ENCODE data around the gene ZCCHC14.
A peak's percentile ranks its signal among the peaks of the same experiment; 100 is the strongest.

Gene ZCCHC14

GRCh38 chr16:87359121-87359520 is 133.7 kb downstream of the ZCCHC14 start:
- H3K27me3 Mint-ChIP-seq (ENCODE audit: low read depth, poor library complexity) = no peaks in the 10 kb centered on the region
- peaks cover 24% of the 10 kb centered on the region for H3K4me1 Mint-ChIP-seq
- TF ChIP-seq CTCF (IDR thresholded peaks at IDR 0.05) = no peak
- DNase-seq = no peak
- no peaks in the 10 kb centered on the region for H3K9me3 Mint-ChIP-seq
- H3K36me3 Mint-ChIP-seq (ENCODE audit: low read depth) = peaks cover 40% of the 10 kb centered on the region
- H3K27ac Mint-ChIP-seq = peak overlapping the region; percentile 34
- no peak overlapping the region for H3K4me3 Mint-ChIP-seq

DNA sequence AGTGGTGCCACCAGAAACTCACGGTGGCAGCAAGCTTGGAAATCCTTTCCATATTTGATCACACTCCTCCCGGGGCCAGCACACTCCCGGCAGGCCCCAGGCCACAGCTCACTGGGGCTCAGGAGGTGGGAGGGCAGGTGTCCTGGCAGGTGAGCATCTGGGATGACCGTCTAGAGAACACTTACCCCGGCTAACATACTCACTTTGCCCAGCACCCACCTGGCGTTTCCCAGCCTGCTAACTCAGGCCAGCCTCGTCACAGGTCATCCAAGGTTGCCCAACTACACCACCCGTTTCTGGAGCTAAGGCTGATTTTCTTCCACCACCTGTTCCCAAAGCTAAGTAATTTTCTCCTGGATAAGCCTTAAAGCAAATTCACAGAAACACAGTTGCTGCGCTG is 134.1 kb downstream of the ZCCHC14 start:
- H3K4me3 Mint-ChIP-seq = no peak overlapping the region
- DNase-seq = no peak
- H3K27ac Mint-ChIP-seq = no peak overlapping the region
- TF ChIP-seq CTCF (IDR thresholded peaks at IDR 0.05) = no peak
- H3K9me3 Mint-ChIP-seq = no peaks in the 10 kb centered on the region
- no peaks in the 10 kb centered on the region for H3K27me3 Mint-ChIP-seq (ENCODE audit: low read depth, poor library complexity)
- H3K4me1 Mint-ChIP-seq = peaks cover 19% of the 10 kb centered on the region
- H3K36me3 Mint-ChIP-seq (ENCODE audit: low read depth) = peaks cover 40% of the 10 kb centered on the region

DNA sequence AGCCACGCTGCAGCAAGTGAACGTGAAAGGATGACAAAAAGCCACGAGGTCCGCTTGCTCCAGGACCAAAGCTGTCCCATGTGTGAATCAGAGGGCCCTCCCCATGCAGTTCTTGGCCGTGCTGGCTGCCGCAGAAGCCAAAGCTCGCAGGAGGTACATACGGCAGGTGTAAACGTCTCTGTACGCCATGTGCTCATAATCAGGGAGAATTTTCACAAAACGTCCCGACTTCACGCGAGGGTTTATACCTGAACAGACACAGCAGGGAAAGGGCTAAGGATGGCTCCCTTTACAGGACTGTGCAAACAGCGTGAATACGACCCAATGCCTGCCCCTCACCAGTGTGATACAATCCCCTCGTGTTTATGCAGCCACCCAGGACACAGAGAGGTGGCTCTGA is 134.6 kb downstream of the ZCCHC14 start:
- H3K36me3 Mint-ChIP-seq (ENCODE audit: low read depth) = peaks cover 40% of the 10 kb centered on the region
- H3K9me3 Mint-ChIP-seq = no peaks in the 10 kb centered on the region
- no peak overlapping the region for H3K4me3 Mint-ChIP-seq
- H3K4me1 Mint-ChIP-seq = peaks cover 17% of the 10 kb centered on the region
- DNase-seq = no peak
- no peak overlapping the region for H3K27ac Mint-ChIP-seq
- TF ChIP-seq CTCF (IDR thresholded peaks at IDR 0.05) = no peak
- no peaks in the 10 kb centered on the region for H3K27me3 Mint-ChIP-seq (ENCODE audit: low read depth, poor library complexity)

GRCh38 chr16:87356491-87356853 is 136.4 kb downstream of the ZCCHC14 start:
- Mint-ChIP-seq H3K4me3 (no peak overlapping the region), H3K27me3 (ENCODE audit: low read depth, poor library complexity) (no peaks in the 10 kb centered on the region), H3K36me3 (ENCODE audit: low read depth) (peaks cover 33% of the 10 kb centered on the region), H3K9me3 (no peaks in the 10 kb centered on the region), H3K4me1 (peaks cover 26% of the 10 kb centered on the region), H3K27ac (peak overlapping the region; percentile 95)
- no peak for DNase-seq
- no peak for TF ChIP-seq CTCF (IDR thresholded peaks at IDR 0.05)
